Activated CD4-positive, alpha-beta T cell treated with anti-CD3 and anti-CD28 coated beads for 1 hour (primary cell): ENCODE results near the gene FBXO42.
"Not testable (repeated sequence)": the region's sequence is repeated elsewhere in the genome, so short reads cannot be mapped to it uniquely, and the experiment has no call there.

Experiments
- DNase-seq: peaks from one replicate; pipeline ENCODE4 v3.0.0-alpha.2; 2020

FBXO42 gene

GRCh38 chr1:16241221-16241708 is 111.0 kb downstream of the FBXO42 start:
- DNase-seq = no peak

GRCh38 chr1:16239972-16240491 is 112.2 kb downstream of the FBXO42 start:
- no peak for DNase-seq

- no peak for DNase-seq
These were observed 114.9 kb downstream of the FBXO42 start for GRCh38 chr1:16237343-16237830.

GRCh38 chr1:16236511-16237342 is 115.6 kb downstream of the FBXO42 start, which contains the start of gene CPLANE2:
CPLANE2 (minus strand) TSS chr1:16237183; CDS start chr1:16236742, 441 bp downstream.
- peak; percentile 94 for DNase-seq

GRCh38 chr1:16235944-16236510 is 116.3 kb downstream of the FBXO42 start:
- peak; percentile 37 for DNase-seq

- DNase-seq = no peak
These were observed 116.9 kb downstream of the FBXO42 start for GRCh38 chr1:16235347-16235746.

- no peak for DNase-seq
These were observed 118.8 kb downstream of the FBXO42 start for GRCh38 chr1:16233431-16233830.

GRCh38 chr1:16232316-16232710 is 120.0 kb downstream of the FBXO42 start:
- no peak for DNase-seq

- no peak for DNase-seq
These were observed 120.7 kb downstream of the FBXO42 start for GRCh38 chr1:16231331-16232315.

- no peak for DNase-seq
These were observed 121.5 kb downstream of the FBXO42 start for GRCh38 chr1:16230744-16231143.

- DNase-seq = no peak
These were observed 122.1 kb downstream of the FBXO42 start for GRCh38 chr1:16229976-16230740.

- DNase-seq = no peak
These were observed 125.6 kb downstream of the FBXO42 start for GRCh38 chr1:16226490-16227179.

- no peak for DNase-seq
These were observed 126.2 kb downstream of the FBXO42 start for GRCh38 chr1:16226129-16226489.

GRCh38 chr1:16224472-16224871 is 127.8 kb downstream of the FBXO42 start:
- no peak for DNase-seq

GRCh38 chr1:16222716-16223115 is 129.6 kb downstream of the FBXO42 start:
- not testable (repeated sequence) for DNase-seq

- no peak for DNase-seq
These were observed 130.8 kb downstream of the FBXO42 start for GRCh38 chr1:16221499-16221898.

GRCh38 chr1:16219968-16220500 is 132.2 kb downstream of the FBXO42 start:
- no peak for DNase-seq

GRCh38 chr1:16218674-16219071 is 133.6 kb downstream of the FBXO42 start:
- no peak for DNase-seq

- DNase-seq = no peak
These were observed 134.1 kb downstream of the FBXO42 start for GRCh38 chr1:16218014-16218673.

GRCh38 chr1:16217061-16217785 is 135.1 kb downstream of the FBXO42 start:
- DNase-seq = peak; percentile 91
